NOMO-1 treated with dmso at 0.1 percent for 144 hours (cell line): ENCODE results near the gene WDFY2.
"Not testable (repeated sequence)": the region's sequence is repeated elsewhere in the genome, so short reads cannot be mapped to it uniquely, and the experiment has no call there.

ENCODE experiments used
- DNase-seq: peaks from one replicate; lab custom pipeline; 2025; ENCODE audit not compliant: unreplicated experiment; lab: John Stamatoyannopoulos, UW

The WDFY2 gene

GRCh38 chr13:51583875-51584730 is at the start of gene WDFY2:
WDFY2 (plus strand) TSS chr13:51584462; CDS start chr13:51584688, 226 bp downstream.
- peak; percentile 98 for DNase-seq

- no peak for DNase-seq
These were observed 45.6 kb upstream of the WDFY2 start for GRCh38 chr13:51538591-51539179.

GRCh38 chr13:51539887-51540286 is 44.4 kb upstream of the WDFY2 start:
- DNase-seq, result no peak

- no peak for DNase-seq
These were observed 43.2 kb upstream of the WDFY2 start for GRCh38 chr13:51541037-51541436.

GRCh38 chr13:51541809-51542258 is 42.4 kb upstream of the WDFY2 start:
- no peak for DNase-seq

GRCh38 chr13:51542346-51543242 is 41.7 kb upstream of the WDFY2 start:
- no peak for DNase-seq

- not testable (repeated sequence) for DNase-seq
These were observed 38.8 kb upstream of the WDFY2 start for GRCh38 chr13:51545446-51545845.

- DNase-seq, result no peak
These were observed 36.7 kb upstream of the WDFY2 start for GRCh38 chr13:51547425-51548176.

GRCh38 chr13:51549050-51549449 is 35.2 kb upstream of the WDFY2 start:
- peak; percentile 80 for DNase-seq

GRCh38 chr13:51549593-51549992 is 34.7 kb upstream of the WDFY2 start:
- no peak for DNase-seq

- DNase-seq, result no peak
These were observed 34.1 kb upstream of the WDFY2 start for GRCh38 chr13:51550151-51550550.

GRCh38 chr13:51551416-51551815 is 32.8 kb upstream of the WDFY2 start:
- no peak for DNase-seq

GRCh38 chr13:51552027-51552426 is 32.2 kb upstream of the WDFY2 start:
- DNase-seq, result no peak

GRCh38 chr13:51553531-51553930 is 30.7 kb upstream of the WDFY2 start:
- no peak for DNase-seq

- no peak for DNase-seq
These were observed 27.5 kb upstream of the WDFY2 start for GRCh38 chr13:51556740-51557139.

GRCh38 chr13:51557438-51557837 is 26.8 kb upstream of the WDFY2 start:
- DNase-seq, result no peak

GRCh38 chr13:51557875-51558612 is 26.2 kb upstream of the WDFY2 start:
- DNase-seq, result no peak

GRCh38 chr13:51559946-51560735 is 24.1 kb upstream of the WDFY2 start:
- DNase-seq, result peak; percentile 75

GRCh38 chr13:51562011-51562671 is 22.1 kb upstream of the WDFY2 start:
- peak; percentile 38 for DNase-seq
